ENCODE data around the gene URB1. TPM values are rescaled to one million over a fixed set of nuclear protein-coding genes. Genes with fewer than 3 reads are reported as not detected.

The URB1 gene
- polyA plus RNA-seq, 1 of the 3 experiments (the other 2 are of a cell fraction) = 9.9 TPM

DNA sequence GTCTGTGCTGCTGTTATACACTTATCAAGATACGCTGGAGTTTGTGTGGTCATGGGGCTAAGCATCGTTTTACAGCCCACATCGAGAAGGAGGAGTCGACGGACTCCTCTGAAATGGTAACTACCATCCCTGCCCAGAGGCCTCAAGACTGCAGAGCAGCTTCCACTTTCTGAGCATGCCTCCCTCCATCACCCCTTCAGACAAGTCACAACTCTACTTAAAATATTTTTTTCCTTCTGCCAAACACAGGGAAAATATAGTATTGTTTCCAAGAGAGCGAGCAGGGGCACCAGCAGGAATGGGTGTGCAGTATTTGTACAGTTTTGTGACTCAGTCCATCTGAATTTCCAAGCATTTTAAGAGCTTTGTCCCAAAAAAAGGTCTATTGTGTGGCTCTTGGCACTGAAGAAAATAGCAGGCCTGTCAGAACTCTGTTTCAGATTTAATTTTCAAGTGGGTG, 33.8 kb upstream of the URB1 start (continued):
- TF ChIP-seq, protein P1, sequence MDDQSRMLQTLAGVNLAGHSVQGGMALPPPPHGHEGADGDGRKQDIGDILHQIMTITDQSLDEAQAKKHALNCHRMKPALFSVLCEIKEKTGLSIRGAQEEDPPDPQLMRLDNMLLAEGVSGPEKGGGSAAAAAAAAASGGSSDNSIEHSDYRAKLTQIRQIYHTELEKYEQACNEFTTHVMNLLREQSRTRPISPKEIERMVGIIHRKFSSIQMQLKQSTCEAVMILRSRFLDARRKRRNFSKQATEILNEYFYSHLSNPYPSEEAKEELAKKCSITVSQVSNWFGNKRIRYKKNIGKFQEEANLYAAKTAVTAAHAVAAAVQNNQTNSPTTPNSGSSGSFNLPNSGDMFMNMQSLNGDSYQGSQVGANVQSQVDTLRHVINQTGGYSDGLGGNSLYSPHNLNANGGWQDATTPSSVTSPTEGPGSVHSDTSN (IDR thresholded peaks at IDR 0.05) = peak; percentile 78
- TF ChIP-seq TEAD4 (IDR thresholded peaks at IDR 0.05; ENCODE audit: borderline replicate concordance, insufficient read depth) = peak; percentile 48; the same call in 1 of the 2 replicates
- 0 out of 2 replicates have a peak, but pooled peaks have one; percentile 22 for TF ChIP-seq YY1 (IDR thresholded peaks at IDR 0.05; ENCODE audit: low read depth)
- no peak for TF ChIP-seq GABPA (IDR thresholded peaks at IDR 0.05; ENCODE audit: low read depth)
- peak; percentile 71 for TF ChIP-seq NFIC (IDR thresholded peaks at IDR 0.05; ENCODE audit: borderline replicate concordance)
- no peak for TF ChIP-seq GATA2 (CRISPR knock-in tag; IDR thresholded peaks at IDR 0.05)
- TF ChIP-seq USF2 (IDR thresholded peaks at IDR 0.05; ENCODE audit: borderline replicate concordance, low read depth, low read length) = no peak
- TF ChIP-seq RFX5 (IDR thresholded peaks at IDR 0.05; ENCODE audit: low read length) = no peak

DNA sequence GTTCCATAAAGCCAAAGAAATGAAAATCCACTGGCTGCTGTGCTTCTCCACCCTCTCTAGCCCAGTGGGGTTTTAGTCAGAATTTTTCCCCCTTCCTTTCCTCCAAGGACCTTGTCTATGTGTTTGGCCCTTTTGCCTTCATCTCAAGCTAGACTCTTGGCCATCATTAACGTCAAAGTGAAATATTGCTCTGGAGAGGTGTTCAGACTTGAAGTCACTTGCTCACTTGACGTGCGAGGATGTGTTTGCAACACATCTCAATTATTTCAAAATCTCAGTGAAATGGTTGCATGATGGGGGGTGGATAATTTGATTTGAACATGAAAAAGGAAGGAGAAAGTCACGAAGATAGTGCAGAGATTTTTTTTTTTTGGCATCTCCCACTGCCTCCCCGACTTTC, 33.3 kb upstream of the URB1 start:
- no peak for TF ChIP-seq RXRA (IDR thresholded peaks at IDR 0.05; ENCODE audit: borderline replicate concordance, low read depth)
- H3K9me3 ChIP-seq = peaks cover 8% of the 10 kb centered on the region; the same call in 1 of the 2 replicates
- H3K4me2 ChIP-seq = peak overlapping the region; percentile 5; the same call in 1 of the 2 replicates
- H3K9me2 ChIP-seq = no peaks in the 10 kb centered on the region
- H3K27me3 ChIP-seq (ENCODE audit: insufficient read depth) = no peaks in the 10 kb centered on the region
- H2AFZ ChIP-seq (ENCODE audit: low read depth) = no peak overlapping the region
- H3K27ac ChIP-seq (ENCODE audit: low read depth in 2 of 2, low read length in 1 of 2) = peak overlapping the region in 1 of 2 experiments; percentile 81; a peak in 2 of 4 replicates
- CTCF ChIA-PET = interaction anchor here (1.1 to 1.7 kb wide), 3 partner anchors 12 to 175 kb away, joined by 3 to 4 read pairs (median 4); no protein-coding TSS in a partner anchor
- peaks cover 0 to 15% of the 10 kb centered on the region in 2 experiments for H3K36me3 ChIP-seq (replicated peaks in 1 of 2; ENCODE audit: control insufficient read depth in 1 of 2, insufficient read depth in 2 of 2, low read length in 1 of 2)
- no peak overlapping the region for H3K9ac ChIP-seq
- POLR2A ChIA-PET = no interaction called here
- H3F3A ChIP-seq (replicated peaks; ENCODE audit: insufficient read depth) = peaks cover 39% of the 10 kb centered on the region
- peaks cover 0 to 21% of the 10 kb centered on the region in 2 experiments; a peak in 3 of 4 replicates for H3K4me1 ChIP-seq (ENCODE audit: control insufficient read depth in 1 of 2, insufficient read depth in 2 of 2, low read depth in 1 of 2, low read length in 1 of 2)
- no peaks in the 10 kb centered on the region for H4K20me1 ChIP-seq (ENCODE audit: insufficient read depth)
- 80% methylated on average over 5 of the region's 5 CpGs for WGBS (ENCODE audit: low lambda C conversion rate)
- H3K79me2 ChIP-seq (ENCODE audit: insufficient read depth) = peaks cover 61% of the 10 kb centered on the region
- DNase-seq = no peak
- H3K4me3 ChIP-seq (ENCODE audit: low read depth in 2 of 2, low read length in 1 of 2) = no peak overlapping the region

DNA sequence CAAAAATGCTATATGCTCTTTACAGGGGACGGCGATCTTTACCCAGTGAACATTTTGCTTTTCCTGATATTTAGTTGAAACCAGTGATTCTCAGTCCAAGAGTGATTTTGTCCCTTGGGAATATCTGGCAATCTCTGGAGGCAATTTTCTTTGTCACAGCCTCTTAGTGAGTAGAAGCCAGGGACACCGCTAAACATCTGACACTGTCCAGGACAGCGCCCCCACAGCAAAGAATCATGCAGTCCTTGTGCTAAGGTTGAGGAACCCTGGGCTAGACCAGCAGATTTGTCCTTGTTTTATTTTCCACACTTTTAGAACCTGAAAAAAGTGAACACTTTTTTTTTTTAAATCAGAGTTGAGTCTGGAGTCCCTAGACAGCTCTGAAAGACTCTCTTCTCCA, 32.8 kb upstream of the URB1 start:
- Histone ChIP-seq H4K20me1 (ENCODE audit: insufficient read depth) (no peaks in the 10 kb centered on the region), H2AFZ (ENCODE audit: low read depth) (no peak overlapping the region), H3K27me3 (ENCODE audit: insufficient read depth) (no peaks in the 10 kb centered on the region), H3K79me2 (ENCODE audit: insufficient read depth) (peaks cover 63% of the 10 kb centered on the region), H3K36me3 (replicated peaks in 1 of 2; ENCODE audit: control insufficient read depth in 1 of 2, insufficient read depth in 2 of 2, low read length in 1 of 2) (peaks cover 0 to 17% of the 10 kb centered on the region in 2 experiments), H3K9me3 (peaks cover 8% of the 10 kb centered on the region; the same call in 1 of the 2 replicates), H3K9ac (no peak overlapping the region), H3K4me1 (ENCODE audit: control insufficient read depth in 1 of 2, insufficient read depth in 2 of 2, low read depth in 1 of 2, low read length in 1 of 2) (peaks cover 0 to 21% of the 10 kb centered on the region in 2 experiments; a peak in 3 of 4 replicates), H3F3A (replicated peaks; ENCODE audit: insufficient read depth) (peaks cover 39% of the 10 kb centered on the region), H3K4me3 (ENCODE audit: low read depth in 2 of 2, low read length in 1 of 2) (no peak overlapping the region), H3K4me2 (no peak overlapping the region), H3K27ac (ENCODE audit: low read depth in 2 of 2, low read length in 1 of 2) (peak overlapping the region in 1 of 2 experiments; percentile 81; a peak in 2 of 4 replicates), H3K9me2 (no peaks in the 10 kb centered on the region)
- ChIA-PET CTCF (interaction anchor here (1.1 to 1.7 kb wide), 3 partner anchors 12 to 175 kb away, joined by 3 to 4 read pairs (median 3); partner anchors contain the start of gene EVA1C), POLR2A (no interaction called here)
- DNase-seq = no peak
- TF ChIP-seq JUND (IDR thresholded peaks at IDR 0.05) = no peak
- no peak for TF ChIP-seq FOSL2 (IDR thresholded peaks at IDR 0.05; ENCODE audit: borderline replicate concordance, low read depth)
- no peak for TF ChIP-seq NRF1 (IDR thresholded peaks at IDR 0.05; ENCODE audit: low read depth, low read length)
- TF ChIP-seq EZH2phosphoT487 (IDR thresholded peaks at IDR 0.05; ENCODE audit: borderline replicate concordance, low read depth) = no peak
- TF ChIP-seq, protein P2, sequence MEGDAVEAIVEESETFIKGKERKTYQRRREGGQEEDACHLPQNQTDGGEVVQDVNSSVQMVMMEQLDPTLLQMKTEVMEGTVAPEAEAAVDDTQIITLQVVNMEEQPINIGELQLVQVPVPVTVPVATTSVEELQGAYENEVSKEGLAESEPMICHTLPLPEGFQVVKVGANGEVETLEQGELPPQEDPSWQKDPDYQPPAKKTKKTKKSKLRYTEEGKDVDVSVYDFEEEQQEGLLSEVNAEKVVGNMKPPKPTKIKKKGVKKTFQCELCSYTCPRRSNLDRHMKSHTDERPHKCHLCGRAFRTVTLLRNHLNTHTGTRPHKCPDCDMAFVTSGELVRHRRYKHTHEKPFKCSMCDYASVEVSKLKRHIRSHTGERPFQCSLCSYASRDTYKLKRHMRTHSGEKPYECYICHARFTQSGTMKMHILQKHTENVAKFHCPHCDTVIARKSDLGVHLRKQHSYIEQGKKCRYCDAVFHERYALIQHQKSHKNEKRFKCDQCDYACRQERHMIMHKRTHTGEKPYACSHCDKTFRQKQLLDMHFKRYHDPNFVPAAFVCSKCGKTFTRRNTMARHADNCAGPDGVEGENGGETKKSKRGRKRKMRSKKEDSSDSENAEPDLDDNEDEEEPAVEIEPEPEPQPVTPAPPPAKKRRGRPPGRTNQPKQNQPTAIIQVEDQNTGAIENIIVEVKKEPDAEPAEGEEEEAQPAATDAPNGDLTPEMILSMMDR (IDR thresholded peaks at IDR 0.05) = peak; percentile 23; the same call in 1 of the 2 replicates
- 87% methylated on average over 4 of the region's 4 CpGs for WGBS (ENCODE audit: low lambda C conversion rate)
